Metanephros (tissue), 1 donor: ENCODE results near the gene SNAP29. TPM values are rescaled to one million over a fixed set of nuclear protein-coding genes. Genes with fewer than 3 reads are reported as not detected.

Experiments
- total RNA-seq: library from RNA; depleted of rRNA; stranded (reverse); fragments of >200 nt; gene quantifications from one replicate; pipeline ENCODE4 v1.2.3, GENCODE V29; 2014

Gene SNAP29
- 12.1 TPM for total RNA-seq

GRCh38 chr22:20858615-20859416 lies at the start of gene SNAP29, which contains the start of gene PI4KA:
TSS of gene SNAP29 (plus strand) at chr22:20859007. CDS start at chr22:20859111, 104 bp downstream.
TSS of gene PI4KA (minus strand) at chr22:20858811. CDS start at chr22:20858725, 86 bp downstream.

DNA sequence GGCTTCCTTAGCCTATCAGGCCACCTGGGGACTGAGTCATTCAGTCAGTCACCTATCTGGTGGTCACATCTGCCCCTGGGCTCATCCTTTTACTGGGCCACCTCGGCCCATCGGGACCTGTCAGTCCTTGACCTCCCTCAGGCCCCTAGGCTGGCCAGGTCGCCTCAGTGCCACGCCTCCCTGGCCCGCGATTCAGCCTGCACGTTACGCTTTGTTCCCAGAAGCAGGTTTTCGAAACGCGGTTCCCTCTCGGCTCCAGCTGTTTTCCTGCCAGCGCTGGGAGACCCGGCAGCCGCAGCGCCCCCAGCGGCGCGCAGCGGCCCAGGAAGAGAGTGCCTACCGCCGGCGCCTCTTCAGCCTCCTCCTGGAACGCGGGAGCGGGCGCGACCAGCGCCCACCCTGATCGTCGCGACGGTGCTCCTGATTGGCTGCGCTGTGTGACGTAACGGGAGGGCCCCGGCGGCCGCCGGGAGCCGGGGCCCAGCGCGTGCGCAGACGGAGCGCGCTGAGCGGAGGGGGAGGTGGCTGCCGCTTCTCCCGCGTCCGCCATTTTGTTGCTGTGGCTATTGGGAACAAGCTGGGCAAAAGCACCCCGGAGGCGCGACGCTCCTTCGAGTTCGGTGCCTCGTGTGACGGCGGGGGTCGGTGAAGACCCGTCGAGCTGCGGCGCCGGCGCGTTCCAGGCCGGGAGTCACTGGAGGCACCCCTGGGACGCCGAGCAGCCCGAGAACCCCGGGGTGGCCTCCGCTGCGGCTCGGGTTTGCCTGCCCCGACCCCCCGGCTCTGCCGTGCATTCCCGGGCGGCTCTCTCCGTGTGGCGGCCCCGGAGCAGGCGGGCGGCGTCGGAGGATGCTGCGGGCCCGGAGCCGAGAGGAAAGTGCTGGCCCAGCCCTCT lies 58.4 kb downstream of the SNAP29 start, which contains the start of gene CRKL:
Gene CRKL (plus strand): TSS at position 492 of the 895 bp plus-strand sequence. CDS start 528 bp downstream, outside the sequence.

Other genes with a start within 250 kb of the SNAP29 start
- gene SERPIND1, start 84.9 kb upstream of the SNAP29 start, total RNA-seq, result 0.53 TPM
- gene PI4KA, start 196 bp upstream of the SNAP29 start, total RNA-seq, result 76.4 TPM
- 65.0 TPM for gene CRKL, start 58.4 kb downstream of the SNAP29 start, total RNA-seq
- gene AIFM3, start 108.2 kb downstream of the SNAP29 start, total RNA-seq, result 0.99 TPM
- 78.5 TPM for gene LZTR1, start 123.3 kb downstream of the SNAP29 start, total RNA-seq
- gene THAP7, start 143.1 kb downstream of the SNAP29 start, total RNA-seq, result 30.2 TPM
- gene P2RX6, start 156.2 kb downstream of the SNAP29 start, total RNA-seq, result 2.3 TPM
- 1.3 TPM for gene SLC7A4, start 173.6 kb downstream of the SNAP29 start, total RNA-seq
- gene LRRC74B, start 186.9 kb downstream of the SNAP29 start, total RNA-seq, result not detected